Measurements from ENCODE around the gene VWF. TPM values are rescaled to one million over a fixed set of nuclear protein-coding genes. Genes with fewer than 3 reads are reported as not detected.

Gene VWF
- total RNA-seq, 4 donors from 2014 or later = 78.8 to 118 (median 101) TPM

- TF ChIP-seq POLR2A (IDR thresholded peaks at IDR 0.05) (no peak), CTCF (IDR thresholded peaks at IDR 0.05 in 4 of 5, conservative IDR thresholded peaks at IDR 0.05 in 1 of 5) (no peak)
- H3K9me3 ChIP-seq = no peaks in the 10 kb centered on the region
- ATAC-seq (no peak), DNase-seq (no peak)
- H3K27me3 ChIP-seq = no peaks in the 10 kb centered on the region
- intact Hi-C loops (cut with DNase I; ENCODE audit: low total_unique reads) (no loop called here), in situ Hi-C loops (cut with MboI; ENCODE audit: low sequenced_read_pairs in 4 of 4) (no loop called here)
- no peaks in the 10 kb centered on the region for H3K4me1 ChIP-seq
- H3K36me3 ChIP-seq = no peaks in the 10 kb centered on the region
- no peak overlapping the region for H3K4me3 ChIP-seq
- no peak overlapping the region for H3K27ac ChIP-seq
These were observed 219.5 kb downstream of the VWF start for GRCh38 chr12:5904969-5905368.

GRCh38 chr12:5904441-5904840 lies 220.0 kb downstream of the VWF start:
- Histone ChIP-seq H3K9me3 (no peaks in the 10 kb centered on the region), H3K4me1 (no peaks in the 10 kb centered on the region), H3K27ac (no peak overlapping the region), H3K4me3 (no peak overlapping the region), H3K36me3 (no peaks in the 10 kb centered on the region), H3K27me3 (no peaks in the 10 kb centered on the region)
- intact Hi-C loops (cut with DNase I; ENCODE audit: low total_unique reads) = no loop called here
- in situ Hi-C loops (cut with MboI; ENCODE audit: low sequenced_read_pairs in 4 of 4) = no loop called here
- TF ChIP-seq POLR2A (IDR thresholded peaks at IDR 0.05) (no peak), CTCF (IDR thresholded peaks at IDR 0.05 in 4 of 5, conservative IDR thresholded peaks at IDR 0.05 in 1 of 5) (no peak)
- DNase-seq = no peak
- ATAC-seq = no peak

GRCh38 chr12:5902736-5903135 lies 221.7 kb downstream of the VWF start:
- no peaks in the 10 kb centered on the region for H3K36me3 ChIP-seq
- DNase-seq = no peak
- no peaks in the 10 kb centered on the region for H3K9me3 ChIP-seq
- no peak for TF ChIP-seq POLR2A (IDR thresholded peaks at IDR 0.05)
- H3K27ac ChIP-seq = no peak overlapping the region
- no peaks in the 10 kb centered on the region for H3K27me3 ChIP-seq
- no peak for ATAC-seq
- intact Hi-C loops (cut with DNase I; ENCODE audit: low total_unique reads) (no loop called here), in situ Hi-C loops (cut with MboI; ENCODE audit: low sequenced_read_pairs in 4 of 4) (no loop called here)
- H3K4me3 ChIP-seq = no peak overlapping the region
- H3K4me1 ChIP-seq = no peaks in the 10 kb centered on the region

GRCh38 chr12:5901416-5901815 lies 223.1 kb downstream of the VWF start:
- DNase-seq (no peak), ATAC-seq (no peak)
- TF ChIP-seq POLR2A (IDR thresholded peaks at IDR 0.05) = no peak
- no peak for TF ChIP-seq CTCF (IDR thresholded peaks at IDR 0.05 in 4 of 5, conservative IDR thresholded peaks at IDR 0.05 in 1 of 5)
- Histone ChIP-seq H3K4me3 (no peak overlapping the region), H3K27ac (no peak overlapping the region), H3K4me1 (no peaks in the 10 kb centered on the region), H3K9me3 (no peaks in the 10 kb centered on the region), H3K36me3 (no peaks in the 10 kb centered on the region), H3K27me3 (no peaks in the 10 kb centered on the region)
- in situ Hi-C loops (cut with MboI; ENCODE audit: low sequenced_read_pairs in 4 of 4) = no loop called here
- intact Hi-C loops (cut with DNase I; ENCODE audit: low total_unique reads) = no loop called here

- intact Hi-C loops (cut with DNase I; ENCODE audit: low total_unique reads) (no loop called here), in situ Hi-C loops (cut with MboI; ENCODE audit: low sequenced_read_pairs in 4 of 4) (no loop called here)
- Histone ChIP-seq H3K4me1 (no peaks in the 10 kb centered on the region), H3K4me3 (no peak overlapping the region), H3K36me3 (no peaks in the 10 kb centered on the region), H3K9me3 (no peaks in the 10 kb centered on the region), H3K27me3 (no peaks in the 10 kb centered on the region), H3K27ac (no peak overlapping the region)
- no peak for DNase-seq
- no peak for ATAC-seq
- TF ChIP-seq CTCF (IDR thresholded peaks at IDR 0.05 in 4 of 5, conservative IDR thresholded peaks at IDR 0.05 in 1 of 5) (no peak), POLR2A (IDR thresholded peaks at IDR 0.05) (no peak)
These were observed 223.8 kb downstream of the VWF start for GRCh38 chr12:5900533-5901205.

All from gastrocnemius medialis (tissue), 4 donors.